GM18858 (cell line): ENCODE measurements around the gene GPR27.
A peak's percentile ranks its signal among the peaks of the same experiment; 100 is the strongest.

Source experiments
- ATAC-seq: cut with Tn5 transposase; IDR thresholded peaks from one replicate; pipeline ENCODE4 v1.9.1; 2021; ENCODE audit not compliant: unreplicated experiment

GPR27 gene, protein sequence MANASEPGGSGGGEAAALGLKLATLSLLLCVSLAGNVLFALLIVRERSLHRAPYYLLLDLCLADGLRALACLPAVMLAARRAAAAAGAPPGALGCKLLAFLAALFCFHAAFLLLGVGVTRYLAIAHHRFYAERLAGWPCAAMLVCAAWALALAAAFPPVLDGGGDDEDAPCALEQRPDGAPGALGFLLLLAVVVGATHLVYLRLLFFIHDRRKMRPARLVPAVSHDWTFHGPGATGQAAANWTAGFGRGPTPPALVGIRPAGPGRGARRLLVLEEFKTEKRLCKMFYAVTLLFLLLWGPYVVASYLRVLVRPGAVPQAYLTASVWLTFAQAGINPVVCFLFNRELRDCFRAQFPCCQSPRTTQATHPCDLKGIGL

DNA sequence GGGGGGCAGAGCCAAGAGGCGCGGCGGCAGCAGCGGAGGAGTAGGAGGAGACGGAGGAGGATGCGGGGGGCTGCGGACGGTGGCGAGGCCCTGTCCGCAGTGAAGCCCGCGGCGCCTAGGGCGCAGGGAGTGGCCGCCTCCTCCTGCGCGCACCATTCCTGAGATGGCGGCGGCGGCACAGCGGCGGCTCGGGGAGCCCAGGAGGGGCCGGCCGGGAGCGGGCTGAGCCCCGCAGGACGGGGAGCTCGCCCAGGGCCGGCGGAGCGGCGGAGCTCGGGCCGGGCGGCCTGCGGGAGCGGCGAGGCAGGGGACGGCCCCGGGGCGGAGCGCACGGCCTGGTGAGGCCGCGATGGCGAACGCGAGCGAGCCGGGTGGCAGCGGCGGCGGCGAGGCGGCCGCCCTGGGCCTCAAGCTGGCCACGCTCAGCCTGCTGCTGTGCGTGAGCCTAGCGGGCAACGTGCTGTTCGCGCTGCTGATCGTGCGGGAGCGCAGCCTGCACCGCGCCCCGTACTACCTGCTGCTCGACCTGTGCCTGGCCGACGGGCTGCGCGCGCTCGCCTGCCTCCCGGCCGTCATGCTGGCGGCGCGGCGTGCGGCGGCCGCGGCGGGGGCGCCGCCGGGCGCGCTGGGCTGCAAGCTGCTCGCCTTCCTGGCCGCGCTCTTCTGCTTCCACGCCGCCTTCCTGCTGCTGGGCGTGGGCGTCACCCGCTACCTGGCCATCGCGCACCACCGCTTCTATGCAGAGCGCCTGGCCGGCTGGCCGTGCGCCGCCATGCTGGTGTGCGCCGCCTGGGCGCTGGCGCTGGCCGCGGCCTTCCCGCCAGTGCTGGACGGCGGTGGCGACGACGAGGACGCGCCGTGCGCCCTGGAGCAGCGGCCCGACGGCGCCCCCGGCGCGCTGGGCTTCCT lies at the start of gene GPR27:
Gene GPR27, plus strand, starts transcription at position 155 of the 909 bp plus-strand sequence. Its CDS starts 195 bp downstream, at position 350.
- ATAC-seq, result no peak

GRCh38 chr3:71704915-71705314 lies 48.7 kb upstream of the GPR27 start:
- no peak for ATAC-seq

DNA sequence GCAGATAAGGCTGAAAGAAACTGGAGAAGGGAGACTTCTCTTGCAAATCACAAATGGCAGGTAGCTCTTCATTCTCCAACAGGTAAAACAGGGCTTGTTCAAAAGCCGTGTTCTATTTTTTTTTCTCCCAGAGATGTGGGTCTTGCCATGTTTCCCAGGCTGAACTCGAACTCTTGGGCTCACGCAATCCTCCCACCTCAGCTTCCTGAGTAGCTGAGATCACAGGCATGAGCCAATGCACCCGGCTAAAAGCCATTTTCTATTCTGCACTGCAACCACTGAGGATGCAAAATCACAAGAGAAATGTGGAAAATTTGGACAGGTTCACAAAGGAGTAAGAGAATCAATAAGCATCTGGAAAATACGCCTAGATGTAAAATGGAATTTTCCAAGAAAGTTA lies 48.0 kb upstream of the GPR27 start:
- ATAC-seq, result no peak

DNA sequence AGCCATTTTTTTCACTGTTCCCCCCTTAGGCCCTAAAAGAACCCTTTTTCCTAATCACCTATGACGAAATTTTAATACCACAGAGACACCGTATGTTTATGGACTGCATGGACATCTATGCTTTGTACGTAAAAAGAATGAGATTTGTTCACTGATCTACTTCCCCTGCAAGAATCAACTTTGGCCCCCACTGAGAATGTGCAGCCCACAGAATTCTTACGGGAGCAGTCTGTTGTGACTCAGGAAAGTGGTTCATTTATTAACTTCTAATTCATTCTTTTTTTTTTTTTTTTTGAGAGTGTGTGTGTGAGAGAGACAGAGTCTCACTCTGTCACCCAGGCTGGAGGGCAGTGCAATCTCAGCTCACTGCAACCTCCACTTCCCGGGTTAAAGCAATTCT lies 46.1 kb upstream of the GPR27 start:
- no peak for ATAC-seq

- no peak for ATAC-seq
These were observed 45.1 kb upstream of the GPR27 start for GRCh38 chr3:71708476-71709105.

DNA sequence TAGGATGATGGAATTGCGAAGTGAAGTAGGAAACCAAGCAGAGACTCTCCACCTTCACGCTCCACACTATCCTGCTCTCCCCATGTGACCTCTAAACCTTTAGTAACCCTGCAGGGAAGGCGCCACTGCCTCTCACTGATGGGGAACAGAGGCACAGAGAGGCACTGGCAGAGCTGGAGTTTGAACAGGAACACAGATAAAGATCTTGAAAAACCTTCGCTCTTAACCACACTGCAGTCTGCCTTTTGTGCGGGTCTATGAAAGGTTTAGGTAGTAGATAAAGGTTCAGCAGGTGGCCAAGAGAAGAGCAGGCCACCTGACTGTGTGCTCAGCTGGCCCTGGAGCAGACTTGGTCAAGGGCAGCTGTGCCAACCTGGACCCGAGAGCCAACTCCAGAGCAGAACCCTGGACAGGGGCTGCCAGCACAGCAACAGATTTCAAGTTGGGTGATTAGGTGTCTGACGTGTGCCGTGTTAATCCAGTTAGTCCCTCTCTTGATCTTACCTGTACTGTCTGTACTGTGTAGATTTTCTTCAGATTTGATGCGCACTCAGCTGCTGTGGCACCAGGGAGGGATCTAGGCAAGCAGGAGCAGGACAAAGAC lies 43.6 kb upstream of the GPR27 start:
- ATAC-seq, result no peak

GRCh38 chr3:71710906-71711494 lies 42.7 kb upstream of the GPR27 start:
- ATAC-seq, result peak; percentile 74

DNA sequence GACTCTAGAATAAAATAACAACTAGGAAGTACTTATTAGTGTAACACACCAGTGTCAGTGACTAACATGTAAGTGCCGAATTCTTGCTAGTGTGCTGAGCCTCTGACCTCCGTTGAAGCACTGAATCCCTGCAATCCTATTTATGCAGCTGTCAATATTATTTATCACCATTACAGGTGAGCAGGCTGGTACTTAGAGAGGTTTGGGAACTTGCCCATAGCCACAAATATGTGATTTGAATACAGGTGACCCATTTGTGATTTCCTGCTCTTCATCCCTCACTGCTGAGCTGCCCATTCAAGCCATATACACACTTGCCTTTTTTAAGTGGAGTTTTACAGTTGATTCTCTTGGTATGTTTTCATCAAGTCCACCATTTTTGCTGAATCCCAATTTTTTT lies 40.6 kb upstream of the GPR27 start:
- ATAC-seq, result no peak

GRCh38 chr3:71714595-71714994 lies 39.1 kb upstream of the GPR27 start:
- ATAC-seq, result no peak

- no peak for ATAC-seq
These were observed 35.6 kb upstream of the GPR27 start for GRCh38 chr3:71718072-71718471.

DNA sequence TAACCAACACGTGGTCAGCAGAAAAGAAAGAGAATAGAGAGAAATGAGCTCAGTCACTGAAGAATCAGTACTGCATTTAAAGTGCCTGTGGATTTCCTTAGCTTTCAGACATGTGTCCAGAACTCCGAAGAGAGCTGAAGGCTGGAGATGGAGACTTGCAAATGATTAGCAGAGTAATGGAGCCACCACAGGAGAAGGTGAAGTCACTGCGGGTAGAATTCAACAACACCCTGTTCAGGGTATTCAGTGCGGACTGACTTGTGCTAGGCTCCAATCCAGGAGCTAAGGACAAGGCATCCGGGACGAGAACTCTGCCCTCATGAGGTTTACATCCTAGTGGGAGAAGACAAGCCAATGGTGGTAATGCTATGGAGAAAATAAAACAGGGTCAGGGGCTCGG lies 32.7 kb upstream of the GPR27 start:
- ATAC-seq, result no peak

GRCh38 chr3:71721651-71722157 lies 32.0 kb upstream of the GPR27 start:
- ATAC-seq, result no peak

DNA sequence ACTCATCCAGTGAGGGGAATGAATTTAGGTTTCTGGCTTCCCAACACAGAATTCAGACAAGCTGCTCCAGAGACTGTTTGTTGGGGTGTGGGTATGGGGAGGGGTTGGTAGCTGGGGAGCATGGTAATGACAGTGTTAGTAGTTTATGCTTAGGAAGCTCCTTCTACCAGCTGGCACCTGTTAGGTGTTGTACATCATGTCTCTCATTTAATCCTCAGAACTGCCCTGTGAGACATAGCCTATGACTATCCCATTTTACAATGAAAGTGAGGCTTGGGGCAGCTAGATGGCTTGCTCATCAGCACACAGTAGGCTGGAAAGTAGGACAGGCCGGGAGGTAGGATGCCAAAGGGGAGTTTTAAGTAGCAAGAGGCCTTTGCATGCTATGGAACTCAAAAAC lies 31.0 kb upstream of the GPR27 start:
- no peak for ATAC-seq

DNA sequence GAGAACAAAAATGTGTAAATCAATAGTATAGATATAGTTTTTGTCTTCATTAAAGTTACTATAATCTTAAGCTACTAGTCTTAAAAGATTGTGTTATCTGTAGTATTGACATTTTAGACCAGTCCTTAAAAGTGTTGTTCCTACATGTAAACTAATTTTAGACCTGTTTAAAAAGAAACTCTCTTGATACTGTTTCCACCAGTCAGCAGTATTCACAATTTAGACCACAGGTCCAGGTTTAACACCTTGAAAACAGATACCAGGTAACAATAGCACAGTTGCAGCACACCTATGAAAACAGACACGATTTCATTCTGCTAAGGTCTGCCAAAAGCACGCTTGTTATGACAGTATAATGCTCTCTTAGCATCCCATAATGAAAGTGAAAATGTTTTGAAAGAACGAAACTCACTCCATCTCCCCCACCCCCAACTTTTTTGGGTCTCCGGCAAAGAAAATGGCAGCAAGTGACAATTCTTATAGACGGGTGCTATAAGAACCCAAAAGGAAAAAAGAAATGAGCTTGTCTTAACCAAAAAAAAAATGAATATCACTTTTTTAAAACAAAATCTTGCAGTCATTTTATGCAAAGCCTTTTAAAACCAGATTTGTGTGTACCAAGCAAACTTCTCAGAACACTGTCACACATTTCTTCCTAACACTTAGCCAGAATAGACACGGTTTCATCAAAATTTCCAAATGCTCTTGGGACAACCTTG lies 30.0 kb upstream of the GPR27 start:
- ATAC-seq, result peak; percentile 48

- ATAC-seq, result no peak
These were observed 29.5 kb upstream of the GPR27 start for GRCh38 chr3:71724171-71724453.

DNA sequence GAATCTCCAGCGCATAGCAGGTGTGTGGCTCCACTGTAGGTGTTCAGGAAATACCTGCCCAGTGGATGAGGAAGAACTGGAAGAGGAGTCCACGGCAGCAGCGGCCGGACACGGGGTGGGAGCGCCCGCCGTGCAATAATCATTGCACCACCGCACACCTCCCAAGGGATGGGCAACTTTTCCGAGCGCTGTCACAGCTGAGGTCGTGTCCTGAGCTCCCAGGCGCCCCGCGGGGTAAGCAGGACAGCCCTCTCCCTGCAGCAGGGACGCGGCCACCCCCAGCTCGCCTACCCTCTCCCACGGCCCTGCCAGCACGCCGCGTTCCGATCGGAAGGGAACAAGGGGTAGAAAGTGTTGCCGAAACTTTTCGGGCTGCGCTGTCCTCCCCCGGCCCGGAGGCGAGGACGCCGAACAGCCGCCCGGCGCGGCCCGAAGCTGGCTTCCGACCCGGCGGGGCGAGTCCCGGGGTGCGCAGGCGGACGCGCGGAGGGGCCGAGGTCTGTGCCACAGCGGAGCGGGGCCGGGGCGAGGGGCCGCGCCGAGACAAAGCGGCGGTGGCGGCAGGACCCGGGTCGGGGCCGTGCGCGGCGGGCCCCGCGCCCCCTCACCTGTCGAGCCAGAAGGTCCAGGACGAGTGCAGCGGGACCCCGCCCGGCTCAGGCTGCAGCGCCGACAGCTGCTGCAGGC lies 28.9 kb upstream of the GPR27 start:
- ATAC-seq, result peak; percentile 36

DNA sequence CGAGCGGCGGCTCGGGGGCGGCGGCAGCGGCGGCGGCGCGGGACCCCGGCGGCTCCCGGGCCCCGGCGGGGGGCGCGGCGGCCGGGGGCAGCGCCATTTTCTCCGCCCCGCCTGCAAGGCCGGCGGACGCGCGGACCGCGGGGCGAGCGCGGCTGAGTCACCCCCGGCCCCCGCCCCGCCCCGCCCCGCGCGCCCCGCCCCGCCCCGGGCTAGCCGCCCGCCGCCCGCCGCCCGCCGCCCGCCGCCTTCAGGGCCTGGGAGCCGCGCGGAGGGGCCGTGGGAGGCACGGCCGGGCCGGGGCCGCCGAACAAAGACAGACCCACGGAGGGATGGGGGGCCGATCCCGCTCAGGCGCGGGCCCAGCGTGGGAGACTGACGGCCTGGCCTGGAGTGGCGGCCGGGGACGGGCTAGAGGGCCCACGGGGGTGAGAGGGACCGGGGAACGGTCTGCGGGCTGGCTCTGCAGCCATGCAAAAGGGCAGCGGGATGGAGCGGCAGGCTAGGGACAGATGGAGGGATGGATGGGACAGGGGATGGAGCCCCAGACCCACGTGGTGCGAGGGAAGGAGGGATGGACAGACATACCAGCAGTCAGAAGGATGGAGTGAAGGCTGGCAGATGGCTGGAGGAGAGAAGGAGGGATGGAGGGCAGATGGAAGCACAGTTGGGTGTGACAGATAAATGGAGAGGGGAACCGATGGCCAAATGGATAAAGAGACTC lies 28.2 kb upstream of the GPR27 start, which contains the start of gene EIF4E3:
Gene EIF4E3, minus strand, starts transcription at position 132 of the 721 bp plus-strand sequence. Its CDS starts 35 bp downstream, at position 97.
- peak; percentile 25 for ATAC-seq

- no peak for ATAC-seq
These were observed 27.5 kb upstream of the GPR27 start for GRCh38 chr3:71726146-71726545.
